Osteoblast (primary cell): ENCODE data around the gene DUSP16. TPM values are rescaled to one million over a fixed set of nuclear protein-coding genes. Genes with fewer than 3 reads are reported as not detected.
A peak's percentile ranks its signal among the peaks of the same experiment; 100 is the strongest.

Source experiments
- DNase-seq: peaks from one replicate; pipeline ENCODE4 v3.0.0; 2011; ENCODE audit warnings: low spot score, mixed read lengths; ENCODE audit not compliant: insufficient read length; ENCODE audit errors: missing footprints
- H2AFZ ChIP-seq: 2 replicates; pipeline ENCODE4 v1.6.0; 2011; ENCODE audit warnings: mild to moderate bottlenecking, low read length
- H3K27ac ChIP-seq: 2 replicates; pipeline ENCODE4 v1.5.1; 2011; ENCODE audit warnings: mild to moderate bottlenecking, low read depth, low read length, moderate library complexity
- H3K27me3 ChIP-seq: 2 replicates; pipeline ENCODE4 v1.6.0; 2012; ENCODE audit warnings: mild to moderate bottlenecking, control low read depth, inconsistent platforms, low read length, moderate library complexity; ENCODE audit not compliant: insufficient read depth
- H3K36me3 ChIP-seq: 2 replicates; pipeline ENCODE4 v1.5.1; 2011; ENCODE audit warnings: mild to moderate bottlenecking, low read length, control low read depth, moderate library complexity; ENCODE audit not compliant: insufficient read depth
- H3K4me1 ChIP-seq: 2 replicates; pipeline ENCODE4 v1.5.1; 2011; ENCODE audit warnings: mild to moderate bottlenecking, low read length, control low read depth, moderate library complexity; ENCODE audit not compliant: insufficient read depth
- H3K4me2 ChIP-seq: 2 replicates; pipeline ENCODE4 v1.6.0; 2011; ENCODE audit warnings: mild to moderate bottlenecking, low read length; ENCODE audit not compliant: insufficient read depth
- H3K4me3 ChIP-seq: fragments of 200-600 bp; sonication (generic); 3 replicates; pipeline ENCODE4 v1.5.1; 2012; ENCODE audit warnings: mild to moderate bottlenecking, low read length, inconsistent platforms; ENCODE audit not compliant: insufficient read depth
- H3K79me2 ChIP-seq: 2 replicates; pipeline ENCODE4 v1.6.0; 2012; ENCODE audit warnings: mild to moderate bottlenecking, low read length, control low read depth, inconsistent platforms; ENCODE audit not compliant: insufficient read depth
- H3K9me3 ChIP-seq: 2 replicates; pipeline ENCODE4 v1.5.1; 2011; ENCODE audit warnings: low read depth, low read length, control low read depth
- H4K20me1 ChIP-seq: 2 replicates; pipeline ENCODE4 v1.6.0; 2012; ENCODE audit warnings: mild to moderate bottlenecking, low read length, control low read depth; ENCODE audit not compliant: insufficient read depth
- total RNA-seq: library from RNA; depleted of rRNA; stranded (reverse); fragments of >200 nt; gene quantifications from 2 replicates; pipeline ENCODE4 v1.2.3, GENCODE V29; 2012
- TF ChIP-seq, protein P1 (sequence below): IDR thresholded peaks from 2 replicates; pipeline ENCODE4 v1.5.1; 2011; ENCODE audit warnings: mild to moderate bottlenecking, low read depth, low read length, moderate library complexity; ENCODE audit errors: extremely low read depth

The DUSP16 gene
- total RNA-seq, 1 donor, result 5.1 TPM

DNA sequence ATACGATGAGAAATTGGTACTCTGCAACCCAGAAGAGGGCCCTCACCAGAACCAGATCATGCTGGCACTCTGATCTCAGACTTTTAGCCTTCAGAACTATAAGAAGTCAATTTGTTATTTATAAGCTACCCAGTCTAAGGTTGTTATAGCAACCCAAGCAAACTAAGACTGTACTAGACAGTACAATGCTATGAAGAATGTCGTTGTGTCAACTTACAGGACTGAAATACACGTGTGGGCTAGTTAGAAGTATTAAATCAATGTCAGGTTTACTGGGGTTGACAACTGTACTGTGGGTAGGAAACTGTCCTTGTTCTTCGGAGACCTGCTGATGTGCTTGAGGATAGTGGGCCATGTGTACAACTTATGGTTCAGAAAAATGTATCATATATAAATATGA is 19.7 kb downstream of the DUSP16 start:
- Histone ChIP-seq H3K27me3 (no peaks in the 10 kb centered on the region), H3K79me2 (peaks cover 3% of the 10 kb centered on the region), H2AFZ (no peak overlapping the region), H3K4me1 (peaks cover under 1% of the 10 kb centered on the region), H4K20me1 (no peaks in the 10 kb centered on the region), H3K4me2 (no peak overlapping the region), H3K4me3 (no peak overlapping the region), H3K36me3 (no peaks in the 10 kb centered on the region), H3K9me3 (no peaks in the 10 kb centered on the region), H3K27ac (no peak overlapping the region)
- DNase-seq, result peak; percentile 13
- TF ChIP-seq, protein P1, sequence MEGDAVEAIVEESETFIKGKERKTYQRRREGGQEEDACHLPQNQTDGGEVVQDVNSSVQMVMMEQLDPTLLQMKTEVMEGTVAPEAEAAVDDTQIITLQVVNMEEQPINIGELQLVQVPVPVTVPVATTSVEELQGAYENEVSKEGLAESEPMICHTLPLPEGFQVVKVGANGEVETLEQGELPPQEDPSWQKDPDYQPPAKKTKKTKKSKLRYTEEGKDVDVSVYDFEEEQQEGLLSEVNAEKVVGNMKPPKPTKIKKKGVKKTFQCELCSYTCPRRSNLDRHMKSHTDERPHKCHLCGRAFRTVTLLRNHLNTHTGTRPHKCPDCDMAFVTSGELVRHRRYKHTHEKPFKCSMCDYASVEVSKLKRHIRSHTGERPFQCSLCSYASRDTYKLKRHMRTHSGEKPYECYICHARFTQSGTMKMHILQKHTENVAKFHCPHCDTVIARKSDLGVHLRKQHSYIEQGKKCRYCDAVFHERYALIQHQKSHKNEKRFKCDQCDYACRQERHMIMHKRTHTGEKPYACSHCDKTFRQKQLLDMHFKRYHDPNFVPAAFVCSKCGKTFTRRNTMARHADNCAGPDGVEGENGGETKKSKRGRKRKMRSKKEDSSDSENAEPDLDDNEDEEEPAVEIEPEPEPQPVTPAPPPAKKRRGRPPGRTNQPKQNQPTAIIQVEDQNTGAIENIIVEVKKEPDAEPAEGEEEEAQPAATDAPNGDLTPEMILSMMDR, result no peak

DNA sequence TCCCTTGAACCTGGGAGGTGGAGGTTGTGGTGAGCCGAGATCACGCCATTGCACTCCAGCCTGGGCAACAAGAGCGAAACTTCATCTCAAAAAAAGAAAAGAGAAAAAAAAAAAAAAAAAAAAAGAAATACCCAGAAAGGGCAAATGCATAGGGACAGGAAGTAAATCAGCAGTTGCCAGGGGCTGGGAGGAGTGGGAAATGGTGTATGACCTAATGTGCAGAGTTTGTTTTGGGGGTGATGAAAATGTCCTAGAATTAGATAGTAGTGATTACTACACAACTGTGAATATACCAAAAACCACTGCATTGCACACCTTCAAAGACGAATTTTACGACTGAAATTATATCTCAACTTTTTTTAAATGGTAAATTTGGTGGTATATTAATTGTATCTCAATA is 20.4 kb downstream of the DUSP16 start:
- no peak overlapping the region for H3K4me3 ChIP-seq
- H4K20me1 ChIP-seq, result no peaks in the 10 kb centered on the region
- no peaks in the 10 kb centered on the region for H3K4me1 ChIP-seq
- no peaks in the 10 kb centered on the region for H3K27me3 ChIP-seq
- no peaks in the 10 kb centered on the region for H3K36me3 ChIP-seq
- TF ChIP-seq, protein P1, result no peak
- H3K79me2 ChIP-seq, result peaks cover 3% of the 10 kb centered on the region
- H3K27ac ChIP-seq, result no peak overlapping the region
- DNase-seq, result no peak
- no peak overlapping the region for H3K4me2 ChIP-seq
- no peak overlapping the region for H2AFZ ChIP-seq
- H3K9me3 ChIP-seq, result no peaks in the 10 kb centered on the region

DNA sequence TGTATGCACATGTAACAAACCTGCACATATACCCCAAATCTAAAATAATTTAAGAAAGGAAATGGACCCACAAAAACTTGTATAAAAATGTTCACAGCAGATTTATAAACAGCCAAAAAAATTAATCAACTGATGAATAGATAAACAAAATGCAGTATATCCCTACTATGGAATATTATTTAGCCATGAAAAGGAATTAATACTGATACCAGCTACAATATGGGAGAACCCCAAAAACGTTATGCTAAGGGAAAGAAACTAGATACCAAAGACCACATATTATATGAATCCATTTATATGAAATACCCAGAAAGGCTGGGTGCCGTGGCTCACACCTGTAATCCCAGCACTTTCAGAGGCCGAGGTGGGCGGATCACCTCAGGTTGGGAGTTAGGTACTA is 20.9 kb downstream of the DUSP16 start:
- no peaks in the 10 kb centered on the region for H3K36me3 ChIP-seq
- H3K4me3 ChIP-seq, result no peak overlapping the region
- no peak overlapping the region for H2AFZ ChIP-seq
- no peaks in the 10 kb centered on the region for H3K27me3 ChIP-seq
- no peak overlapping the region for H3K4me2 ChIP-seq
- no peak overlapping the region for H3K27ac ChIP-seq
- no peak for DNase-seq
- H3K9me3 ChIP-seq, result no peaks in the 10 kb centered on the region
- H3K4me1 ChIP-seq, result no peaks in the 10 kb centered on the region
- TF ChIP-seq, protein P1, result no peak
- H3K79me2 ChIP-seq, result peaks cover 3% of the 10 kb centered on the region
- H4K20me1 ChIP-seq, result no peaks in the 10 kb centered on the region

DNA sequence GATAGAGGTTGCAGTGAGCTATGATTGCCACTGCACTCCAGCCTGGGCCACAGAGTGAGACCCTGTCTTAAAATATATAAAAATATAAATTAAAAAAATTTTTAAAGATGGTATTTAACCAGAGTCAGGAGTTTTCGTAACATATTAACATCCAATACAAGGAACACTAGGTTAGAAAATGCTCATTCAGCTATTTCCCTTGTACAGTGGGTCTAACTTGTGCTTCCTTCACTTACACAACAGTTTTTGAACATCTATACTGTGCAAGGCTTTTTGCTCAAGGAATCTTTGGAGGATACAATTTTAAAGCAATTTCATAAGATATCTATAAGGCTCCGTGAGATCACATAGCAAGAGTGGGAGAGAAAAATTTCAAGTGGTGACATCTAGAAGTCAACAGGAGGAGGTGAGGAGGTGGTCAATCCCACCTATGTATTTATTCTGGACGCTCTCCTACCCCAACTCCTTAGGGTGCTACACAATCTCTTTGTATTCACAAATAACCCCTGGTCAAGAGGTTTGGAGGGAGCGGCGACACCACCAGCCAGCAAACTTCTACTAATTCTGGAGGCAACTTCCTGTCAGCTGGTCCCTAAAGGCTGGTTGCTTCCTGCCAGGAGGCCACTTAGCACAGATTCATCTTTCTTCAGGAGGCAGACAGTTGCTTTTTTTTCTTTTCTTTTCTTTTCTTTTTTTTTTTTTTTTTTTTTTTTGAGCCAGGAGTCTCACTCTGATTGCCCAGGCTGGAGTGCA is 22.2 kb downstream of the DUSP16 start:
- H3K36me3 ChIP-seq, result no peaks in the 10 kb centered on the region
- no peak overlapping the region for H3K4me2 ChIP-seq
- H3K27me3 ChIP-seq, result no peaks in the 10 kb centered on the region
- H2AFZ ChIP-seq, result no peak overlapping the region
- no peaks in the 10 kb centered on the region for H3K9me3 ChIP-seq
- no peak for DNase-seq
- no peaks in the 10 kb centered on the region for H4K20me1 ChIP-seq
- no peak overlapping the region for H3K27ac ChIP-seq
- TF ChIP-seq, protein P1, result no peak
- no peak overlapping the region for H3K4me3 ChIP-seq
- H3K4me1 ChIP-seq, result no peaks in the 10 kb centered on the region
- no peaks in the 10 kb centered on the region for H3K79me2 ChIP-seq
